Breast epithelium (tissue), 3 donors: ENCODE data around the gene OSBPL9.

Experiments used
- CTCF ChIP-seq, 3 donors: fragments of 450-650 bp; IDR thresholded peaks; one replicate each; pipeline ENCODE4 v1.5.1; 2016 to 2017; ENCODE audit warnings: antibody characterized with exemption in 3 of 3, mild to moderate bottlenecking in 3 of 3, moderate library complexity in 3 of 3
- POLR2A ChIP-seq: fragments of 450-650 bp; IDR thresholded peaks from one replicate; pipeline ENCODE4 v1.6.1; 2016; ENCODE audit warnings: antibody characterized with exemption, mild to moderate bottlenecking, moderate library complexity

- TF ChIP-seq CTCF (IDR thresholded peaks at IDR 0.05), result no peak
- TF ChIP-seq POLR2A, result no peak
Measured at GRCh38 chr1:51750729-51751128, 133.8 kb downstream of the OSBPL9 start.
